GM18499 (cell line): ENCODE data around the gene RAD51B.

Source experiments
- ATAC-seq: cut with Tn5 transposase; IDR thresholded peaks from one replicate; pipeline ENCODE4 v1.9.1; 2021; ENCODE audit warnings: moderate number of reproducible peaks; ENCODE audit not compliant: insufficient read depth, unreplicated experiment

RAD51B gene

GRCh38 chr14:68458840-68459469, 639.4 kb downstream of the RAD51B start:
- ATAC-seq: no peak

- ATAC-seq: no peak
Observed at GRCh38 chr14:68459480-68460136, 640.0 kb downstream of the RAD51B start.

- no peak for ATAC-seq
Observed at GRCh38 chr14:68460541-68460940, 641.0 kb downstream of the RAD51B start.

- ATAC-seq: no peak
Observed at GRCh38 chr14:68461086-68461485, 641.5 kb downstream of the RAD51B start.

- ATAC-seq: no peak
Observed at GRCh38 chr14:68462683-68463082, 643.1 kb downstream of the RAD51B start.

GRCh38 chr14:68463299-68463698, 643.7 kb downstream of the RAD51B start:
- no peak for ATAC-seq

GRCh38 chr14:68463705-68464374, 644.3 kb downstream of the RAD51B start:
- ATAC-seq: no peak

GRCh38 chr14:68464711-68465110, 645.1 kb downstream of the RAD51B start:
- no peak for ATAC-seq

GRCh38 chr14:68466491-68466977, 647.0 kb downstream of the RAD51B start:
- no peak for ATAC-seq

- no peak for ATAC-seq
Observed at GRCh38 chr14:68467425-68467824, 647.8 kb downstream of the RAD51B start.

- no peak for ATAC-seq
Observed at GRCh38 chr14:68468437-68469207, 649.0 kb downstream of the RAD51B start.

GRCh38 chr14:68469208-68469713, 649.7 kb downstream of the RAD51B start:
- no peak for ATAC-seq

GRCh38 chr14:68470361-68470760, 650.8 kb downstream of the RAD51B start:
- ATAC-seq: no peak

- ATAC-seq: no peak
Observed at GRCh38 chr14:68471029-68471963, 651.7 kb downstream of the RAD51B start.

- no peak for ATAC-seq
Observed at GRCh38 chr14:68471964-68472508, 652.5 kb downstream of the RAD51B start.

GRCh38 chr14:68473069-68473468, 653.5 kb downstream of the RAD51B start:
- ATAC-seq: no peak

- no peak for ATAC-seq
Observed at GRCh38 chr14:68473794-68474193, 654.2 kb downstream of the RAD51B start.

- no peak for ATAC-seq
Observed at GRCh38 chr14:68474741-68475140, 655.2 kb downstream of the RAD51B start.

GRCh38 chr14:68475802-68476201, 656.2 kb downstream of the RAD51B start:
- no peak for ATAC-seq
